C4-2B (cell line): ENCODE results near the gene ROBO3.
A peak's percentile ranks its signal among the peaks of the same experiment; 100 is the strongest.

Experiments used
- H3K27ac ChIP-seq: fragments of 450-650 bp; 2 replicates; pipeline ENCODE4 v1.5.1; 2017
- ZFX ChIP-seq: fragments of 450-650 bp; IDR thresholded peaks from 2 replicates; pipeline ENCODE4 v1.6.1; 2017
- TF ChIP-seq, protein P1 (sequence below): fragments of 450-650 bp; conservative IDR thresholded peaks from 2 replicates; pipeline ENCODE4 v1.5.1; 2017; ENCODE audit warnings: mild to moderate bottlenecking

ROBO3 gene

DNA sequence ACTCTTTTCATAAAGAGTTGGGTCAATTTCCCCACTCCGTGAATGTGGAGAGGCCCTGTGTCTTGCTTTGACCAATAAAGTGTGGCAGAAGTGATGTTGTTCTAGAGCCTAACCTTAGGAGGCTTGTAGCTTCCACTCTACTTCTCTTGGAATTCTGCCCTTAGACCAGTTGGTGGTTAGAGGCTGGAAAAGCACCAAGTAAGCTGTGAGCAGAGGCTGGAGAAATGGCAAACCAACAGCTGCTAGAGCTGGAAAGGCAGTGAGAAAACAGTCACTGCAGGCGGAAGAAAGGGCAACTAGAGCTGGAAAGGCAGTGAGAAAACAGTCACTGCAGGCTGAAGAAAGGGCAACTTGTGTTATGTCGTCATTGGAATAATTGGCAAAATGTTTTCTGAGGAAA lies 35.2 kb upstream of the ROBO3 start:
- no peak for TF ChIP-seq ZFX
- TF ChIP-seq, protein P1, sequence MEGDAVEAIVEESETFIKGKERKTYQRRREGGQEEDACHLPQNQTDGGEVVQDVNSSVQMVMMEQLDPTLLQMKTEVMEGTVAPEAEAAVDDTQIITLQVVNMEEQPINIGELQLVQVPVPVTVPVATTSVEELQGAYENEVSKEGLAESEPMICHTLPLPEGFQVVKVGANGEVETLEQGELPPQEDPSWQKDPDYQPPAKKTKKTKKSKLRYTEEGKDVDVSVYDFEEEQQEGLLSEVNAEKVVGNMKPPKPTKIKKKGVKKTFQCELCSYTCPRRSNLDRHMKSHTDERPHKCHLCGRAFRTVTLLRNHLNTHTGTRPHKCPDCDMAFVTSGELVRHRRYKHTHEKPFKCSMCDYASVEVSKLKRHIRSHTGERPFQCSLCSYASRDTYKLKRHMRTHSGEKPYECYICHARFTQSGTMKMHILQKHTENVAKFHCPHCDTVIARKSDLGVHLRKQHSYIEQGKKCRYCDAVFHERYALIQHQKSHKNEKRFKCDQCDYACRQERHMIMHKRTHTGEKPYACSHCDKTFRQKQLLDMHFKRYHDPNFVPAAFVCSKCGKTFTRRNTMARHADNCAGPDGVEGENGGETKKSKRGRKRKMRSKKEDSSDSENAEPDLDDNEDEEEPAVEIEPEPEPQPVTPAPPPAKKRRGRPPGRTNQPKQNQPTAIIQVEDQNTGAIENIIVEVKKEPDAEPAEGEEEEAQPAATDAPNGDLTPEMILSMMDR, result no peak
- no peak overlapping the region for H3K27ac ChIP-seq

DNA sequence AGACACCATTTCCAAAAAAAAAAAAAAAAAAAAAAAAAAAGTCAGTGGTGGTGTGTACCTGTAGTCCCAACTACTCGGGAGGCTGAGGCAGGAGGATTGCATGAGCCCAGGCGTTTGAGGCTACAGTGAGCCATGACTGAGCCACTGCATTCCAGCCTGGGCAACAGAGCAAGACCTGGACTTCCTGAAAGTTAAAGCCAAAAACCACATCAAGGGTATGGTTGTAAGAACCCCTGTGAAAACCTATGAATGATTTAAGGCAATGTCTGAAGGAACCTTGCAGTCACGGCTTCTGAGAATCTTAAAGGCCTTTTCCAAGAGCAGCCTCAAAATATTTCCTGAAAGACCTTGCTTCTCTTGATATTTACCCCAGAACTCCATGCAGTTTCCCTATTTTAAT lies 34.5 kb upstream of the ROBO3 start:
- TF ChIP-seq ZFX, result no peak
- TF ChIP-seq, protein P1, result no peak
- H3K27ac ChIP-seq, result no peak overlapping the region

GRCh38 chr11:124831897-124832296 lies 33.3 kb upstream of the ROBO3 start:
- TF ChIP-seq, protein P1, result no peak
- H3K27ac ChIP-seq, result no peak overlapping the region

GRCh38 chr11:124832571-124832970 lies 32.7 kb upstream of the ROBO3 start:
- H3K27ac ChIP-seq, result no peak overlapping the region
- TF ChIP-seq, protein P1, result no peak
- no peak for TF ChIP-seq ZFX

- no peak overlapping the region for H3K27ac ChIP-seq
- TF ChIP-seq ZFX, result no peak
- TF ChIP-seq, protein P1, result no peak
Observed at GRCh38 chr11:124834526-124835180, 30.6 kb upstream of the ROBO3 start.

GRCh38 chr11:124835918-124836317 lies 29.3 kb upstream of the ROBO3 start:
- TF ChIP-seq ZFX, result no peak
- TF ChIP-seq, protein P1, result no peak
- H3K27ac ChIP-seq, result no peak overlapping the region

- no peak overlapping the region for H3K27ac ChIP-seq
- no peak for TF ChIP-seq ZFX
- TF ChIP-seq, protein P1, result peak; percentile 79
Observed at GRCh38 chr11:124837491-124837856, 27.8 kb upstream of the ROBO3 start.
